GM12878 (cell line): ENCODE measurements around the gene MDFI. TPM values are rescaled to one million over a fixed set of nuclear protein-coding genes. Genes with fewer than 3 reads are reported as not detected.
A peak's percentile ranks its signal among the peaks of the same experiment; 100 is the strongest.

Experiments
- ATAC-seq: fragments of 200-7000 bp; cut with Tn5 transposase; 3 replicates; pipeline ENCODE4 v1.9.1; 2020; ENCODE audit warnings: mild to moderate bottlenecking, moderate library complexity
- BruUV-seq: library from RNA; stranded (reverse); fragments of 400-500 nt; replicated peaks from 2 replicates; lab custom pipeline; 2021; lab: Mats Ljungman, UMichigan
- CTCF ChIA-PET: fragments of 300-600 bp; sonication (Branson Sonifier 250); formaldehyde crosslinking; extraction: SDS; loops from one replicate; lab custom pipeline; 2021; ENCODE audit warnings: inconsistent platforms; lab: Yijun Ruan, JAX
- POLR2A ChIA-PET: fragments of 350-600 bp; formaldehyde crosslinking; extraction: SDS; loops from one replicate; lab custom pipeline; 2021; ENCODE audit warnings: inconsistent platforms; lab: Charles Lee
- RAD21 ChIA-PET: fragments of 300-600 bp; sonication (Branson Sonifier 250); formaldehyde crosslinking; loops from one replicate; lab custom pipeline; 2023; ENCODE audit warnings: antibody characterized with exemption; ENCODE audit not compliant: unreplicated experiment; lab: Charles Lee
- SMC1A ChIA-PET: fragments of 300-600 bp; sonication (Branson Sonifier 250); formaldehyde crosslinking; loops from one replicate; lab custom pipeline; 2023; ENCODE audit not compliant: unreplicated experiment, uncharacterized antibody; lab: Charles Lee
- DNase-seq: peaks from one replicate; pipeline ENCODE4 v3.0.0-alpha.2; 2011; ENCODE audit warnings: low read depth, low spot score
- FAIRE-seq: peaks from 3 replicates; lab custom pipeline; 2011; peaks lifted over from hg19 to GRCh38; lab: Jason Lieb, UNC
- H2AFZ ChIP-seq: 2 replicates; pipeline ENCODE4 v1.6.0; 2011; ENCODE audit warnings: low read depth, low read length, control low read depth; ENCODE audit not compliant: control insufficient read depth
- H3K27ac ChIP-seq: 2 replicates; pipeline ENCODE4 v1.5.1; 2011; ENCODE audit warnings: control low read depth; ENCODE audit not compliant: control insufficient read depth, insufficient read depth
- H3K27me3 ChIP-seq, 2 experiments: replicated peaks in 1 of 2; 2 replicates each; pipeline versions ENCODE4 v1.6.0 to v1.6.1; 2011; ENCODE audit warnings: low read length in 1 of 2; ENCODE audit not compliant: control insufficient read depth in 2 of 2, insufficient read depth in 2 of 2
- H3K36me3 ChIP-seq, 2 experiments: 2 replicates each; pipeline ENCODE4 v1.5.1; 2011; ENCODE audit warnings: low read length in 1 of 2; ENCODE audit not compliant: control insufficient read depth in 2 of 2, insufficient read depth in 2 of 2
- H3K4me1 ChIP-seq: 2 replicates; pipeline ENCODE4 v1.6.1; 2011; ENCODE audit warnings: mild to moderate bottlenecking, low read length, moderate library complexity, mixed read lengths; ENCODE audit not compliant: control insufficient read depth, insufficient read depth
- H3K4me2 ChIP-seq: 2 replicates; pipeline ENCODE4 v1.6.0; 2011; ENCODE audit warnings: control low read depth; ENCODE audit not compliant: control insufficient read depth, insufficient read depth
- H3K4me3 ChIP-seq: fragments of 200-600 bp; sonication (generic); 2 replicates; pipeline ENCODE4 v1.5.1; 2016
- H3K79me2 ChIP-seq: 2 replicates; pipeline ENCODE4 v1.6.0; 2011; ENCODE audit warnings: low read length; ENCODE audit not compliant: control insufficient read depth, insufficient read depth
- H3K9ac ChIP-seq: 2 replicates; pipeline ENCODE4 v1.8.0; 2011; ENCODE audit warnings: low read length, control low read depth, mixed read lengths; ENCODE audit not compliant: control insufficient read depth, insufficient read depth
- H3K9me3 ChIP-seq: replicated peaks from 3 replicates; pipeline ENCODE4 v1.5.1; 2011; ENCODE audit warnings: mild to moderate bottlenecking, low read length; ENCODE audit not compliant: control insufficient read depth, insufficient read depth
- H4K20me1 ChIP-seq: 2 replicates; pipeline ENCODE4 v1.6.0; 2011; ENCODE audit not compliant: control insufficient read depth, insufficient read depth
- JUND ChIP-seq: IDR thresholded peaks from 2 replicates; pipeline ENCODE4 v1.6.1; 2012; ENCODE audit warnings: low read depth, mild to moderate bottlenecking, low read length, improper control_type of control experiment, moderate library complexity
- POLR2A ChIP-seq: IDR thresholded peaks from 2 replicates; pipeline ENCODE4 v1.6.1; 2011; ENCODE audit warnings: low read depth, mild to moderate bottlenecking, low read length
- SRF ChIP-seq, 2 experiments: IDR thresholded peaks; 2 replicates each; pipeline ENCODE4 v1.6.1; 2011; ENCODE audit warnings: low read depth in 2 of 2, low read length in 2 of 2, mild to moderate bottlenecking in 1 of 2, moderate library complexity in 1 of 2
- ZBTB4 ChIP-seq: fragments of 450-650 bp; formaldehyde crosslinking; IDR thresholded peaks from 2 replicates; pipeline ENCODE4 v1.4.0; 2022; ENCODE audit warnings: mild to moderate bottlenecking, moderate library complexity
- WGBS: methylation state at CpG from one replicate; pipeline ENCODE4 v1.1.6; 2016; ENCODE audit warnings: low lambda C conversion rate; ENCODE audit not compliant: insufficient replicate concordance, insufficient coverage; ENCODE audit errors: missing lambda C conversion rate; 5-methylcytosine and 5-hydroxymethylcytosine counted together
- in situ Hi-C: fragments of 300-500 bp; cut with MboI; formaldehyde crosslinking; loops from 9 replicates; pipeline ENCODE4 v1.14.3; 2018; ENCODE audit warnings: mixed read lengths
- intact Hi-C: fragments of 100-400 bp; cut with micrococcal nuclease; formaldehyde crosslinking; loops from one replicate; pipeline ENCODE4 v1.14.2; 2022; ENCODE audit not compliant: unreplicated experiment
- polyA plus RNA-seq, 11 experiments: library from polyadenylated mRNA; depleted of rRNA in 4 of 11; unstranded in 6 of 11; stranded (reverse) in 5 of 11; fragments of >200 nt; fragmentation: Nextera tagmentation in 4 of 11; fragmentation: Illumina TruSeq in 1 of 11; extraction: Ambion mirVana in 4 of 11; extraction: Trizol in 1 of 11; gene quantifications; 1 replicate in 1 of 11; 2 replicates in 10 of 11; pipeline versions ENCODE4 v1.2.1 to v1.2.3, GENCODE V29; 2011 to 2016; ENCODE audit warnings: inconsistent platforms in 2 of 11, missing spikeins in 2 of 11, low read depth in 1 of 11
- total RNA-seq, 4 experiments: library from RNA; depleted of rRNA in 3 of 4; stranded (reverse); fragments of >200 nt in 3 of 4; fragmentation: Illumina TruSeq in 1 of 4; extraction: Trizol in 1 of 4; gene quantifications; 2 replicates each; pipeline versions ENCODE4 v1.2.1 to v1.2.3, GENCODE V29; 2013 to 2021

MDFI gene
- total and polyA plus RNA-seq, 10 of the 15 experiments (the other 5 are each of a cell fraction or from before 2014, with no cell fraction given): not detected

GRCh38 chr6:41594766-41595165 is 43.5 kb upstream of the MDFI start:
- peaks cover 2 to 8% of the 10 kb centered on the region in 2 experiments; a peak in 3 of 4 replicates for H3K36me3 ChIP-seq
- H3K79me2 ChIP-seq: no peaks in the 10 kb centered on the region
- no peaks in the 10 kb centered on the region for H4K20me1 ChIP-seq
- no peak overlapping the region for H3K4me2 ChIP-seq
- RAD21 ChIA-PET: interaction anchor here (0.6 to 7.8 kb wide), 2 partner anchors 132 to 433 kb away, joined by 4 to 57 read pairs; no protein-coding TSS in a partner anchor
- ATAC-seq (no peak), FAIRE-seq (no peak), DNase-seq (no peak)
- no peak overlapping the region for H3K4me3 ChIP-seq
- in situ Hi-C loops (loop anchor here (5.0 kb wide), 3 partner anchors 132 to 222 kb away; no protein-coding TSS in a partner anchor), intact Hi-C loops (loop anchor here (5.0 kb wide), 2 partner anchors 47 to 62 kb away; partner anchors contain the start of gene FOXP4)
- SMC1A ChIA-PET: interaction anchor here (0.9 to 4.0 kb wide), 3 partner anchors 132 to 288 kb away, joined by 3 to 36 read pairs (median 4); no protein-coding TSS in a partner anchor
- TF ChIP-seq JUND: no peak
- TF ChIP-seq SRF (IDR thresholded peaks at IDR 0.05; ENCODE audit: low read depth in 2 of 2, low read length in 2 of 2): peak in 1 of 2 experiments; percentile 14; a peak in 1 of 4 replicates
- TF ChIP-seq ZBTB4 (CRISPR knock-in tag): no peak
- TF ChIP-seq POLR2A: peak; percentile 50; the same call in 1 of the 2 replicates
- no peaks in the 10 kb centered on the region for H3K9me3 ChIP-seq
- H3K9ac ChIP-seq: no peak overlapping the region
- CTCF ChIA-PET: interaction anchor here (0.7 to 8.1 kb wide), 11 partner anchors 8 to 288 kb away, joined by 3 to 117 read pairs (median 4); no protein-coding TSS in a partner anchor
- no peaks in the 10 kb centered on the region for H3K27me3 ChIP-seq
- no peak overlapping the region for H3K27ac ChIP-seq
- H2AFZ ChIP-seq: no peak overlapping the region
- no TSS peak for BruUV-seq
- no peaks in the 10 kb centered on the region for H3K4me1 ChIP-seq
- POLR2A ChIA-PET: no interaction called here
- 100% methylated on average over 13 of the region's 15 CpGs for WGBS
